ENCODE measurements around the gene PROZ. TPM values are rescaled to one million over a fixed set of nuclear protein-coding genes. Genes with fewer than 3 reads are reported as not detected.
"Not testable (repeated sequence)": the region's sequence is repeated elsewhere in the genome, so short reads cannot be mapped to it uniquely, and the experiment has no call there.

The PROZ gene
- polyA plus RNA-seq (2012; ENCODE audit: low read depth, missing spikeins) = 0.05 TPM

- DNase-seq (ENCODE audit: insufficient read length, low spot score) (no peak), FAIRE-seq (no peak)
- TF ChIP-seq TAF1 (IDR thresholded peaks at IDR 0.05; ENCODE audit: low read depth, low read length) (no peak), POLR2AphosphoS5 (IDR thresholded peaks at IDR 0.05; ENCODE audit: low read depth, low read length) (no peak), SPI1 (IDR thresholded peaks at IDR 0.05; ENCODE audit: low read depth, low read length) (no peak), POLR2A (IDR thresholded peaks at IDR 0.05; ENCODE audit: low read depth, low read length) (no peak), POU2F2 (IDR thresholded peaks at IDR 0.05; ENCODE audit: low read depth, low read length) (no peak), PAX5 (IDR thresholded peaks at IDR 0.05; ENCODE audit: insufficient read depth, low read length, severe bottlenecking) (no peak)
Measured at GRCh38 chr13:113157929-113158747, at the start of gene PROZ. TSS of gene PROZ (plus strand) at chr13:113158648. CDS start at chr13:113158661, 13 bp downstream.

DNA sequence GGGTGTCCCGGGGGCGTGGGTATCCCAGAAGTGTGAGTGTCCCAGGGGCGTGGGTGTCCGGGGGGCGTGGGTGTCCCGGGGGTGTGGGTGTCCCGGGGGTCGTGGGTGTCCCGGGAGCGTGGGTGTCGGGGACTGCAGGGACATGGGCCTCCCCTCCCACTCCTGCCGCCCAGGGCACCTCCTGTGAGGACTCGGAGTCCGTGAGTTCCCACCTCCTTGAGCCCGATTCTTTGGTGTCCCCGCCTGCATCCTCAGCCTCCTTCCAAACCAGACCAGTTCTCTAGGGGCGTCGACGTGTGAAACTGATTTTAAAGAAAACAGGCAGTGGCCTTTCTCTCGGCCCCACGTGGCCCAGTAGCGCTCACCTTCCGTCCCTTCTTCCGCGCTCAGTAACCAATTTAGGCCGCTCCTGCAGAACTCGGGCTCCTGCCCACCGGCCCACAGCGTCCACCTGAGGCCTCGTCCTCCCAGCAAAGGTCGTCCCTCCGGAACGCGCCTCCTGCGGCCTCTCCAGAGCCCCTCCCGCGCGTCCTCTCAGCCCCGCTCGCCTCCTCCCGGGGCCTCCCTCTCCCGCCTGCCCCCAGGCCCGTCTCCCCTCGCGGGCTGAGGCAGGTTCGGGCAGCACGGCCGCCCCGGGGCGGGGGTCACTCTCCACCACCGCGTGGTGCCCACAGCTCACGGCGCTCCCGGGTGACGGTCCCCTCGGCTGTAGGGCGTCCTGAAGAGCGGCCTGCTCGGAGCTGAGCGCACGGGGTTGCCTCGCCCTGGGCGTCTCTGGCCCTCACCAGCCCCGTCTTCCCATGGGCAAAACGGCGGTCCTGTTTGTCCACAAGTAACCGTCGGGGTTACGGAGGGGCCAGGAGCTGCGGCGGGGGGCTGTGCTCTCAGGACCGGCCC is 49.0 kb upstream of the PROZ start:
- TF ChIP-seq PAX5 (IDR thresholded peaks at IDR 0.05; ENCODE audit: insufficient read depth, low read length, severe bottlenecking) (no peak), POLR2AphosphoS5 (IDR thresholded peaks at IDR 0.05; ENCODE audit: low read depth, low read length) (no peak), POU2F2 (IDR thresholded peaks at IDR 0.05; ENCODE audit: low read depth, low read length) (no peak), SPI1 (IDR thresholded peaks at IDR 0.05; ENCODE audit: low read depth, low read length) (no peak), POLR2A (IDR thresholded peaks at IDR 0.05; ENCODE audit: low read depth, low read length) (no peak), TAF1 (IDR thresholded peaks at IDR 0.05; ENCODE audit: low read depth, low read length) (no peak)
- no peak for FAIRE-seq
- no peak for DNase-seq (ENCODE audit: insufficient read length, low spot score)

GRCh38 chr13:113110048-113110851 is 48.2 kb upstream of the PROZ start:
- DNase-seq (ENCODE audit: insufficient read length, low spot score) (no peak), FAIRE-seq (no peak)
- TF ChIP-seq TAF1 (IDR thresholded peaks at IDR 0.05; ENCODE audit: low read depth, low read length) (no peak), POLR2AphosphoS5 (IDR thresholded peaks at IDR 0.05; ENCODE audit: low read depth, low read length) (no peak)

DNA sequence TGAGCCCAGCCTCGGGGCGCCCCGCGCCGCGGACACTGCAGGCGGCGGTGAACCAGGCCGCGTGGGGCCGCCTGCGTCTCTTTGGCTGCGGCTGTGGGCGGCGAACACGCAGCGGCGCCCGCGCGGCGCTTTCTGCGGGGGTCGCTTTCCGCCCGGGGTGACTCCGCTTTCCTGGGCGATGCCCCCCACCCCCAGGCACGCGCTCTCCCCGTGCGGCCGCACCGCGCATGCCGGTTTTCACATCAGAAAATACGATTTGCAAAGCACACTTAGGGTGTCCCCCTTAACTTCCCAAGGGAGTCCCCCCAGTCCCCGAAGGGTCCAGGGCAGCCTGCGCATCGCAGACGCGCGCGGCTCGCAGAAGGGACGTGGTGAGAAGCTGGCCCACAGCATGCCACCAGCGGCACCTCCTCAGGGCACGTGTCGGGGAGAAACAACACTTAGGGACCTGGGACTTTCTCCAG is 47.6 kb upstream of the PROZ start:
- TF ChIP-seq POU2F2 (IDR thresholded peaks at IDR 0.05; ENCODE audit: low read depth, low read length) (no peak), POLR2AphosphoS5 (IDR thresholded peaks at IDR 0.05; ENCODE audit: low read depth, low read length) (no peak), PAX5 (IDR thresholded peaks at IDR 0.05; ENCODE audit: insufficient read depth, low read length, severe bottlenecking) (no peak), SPI1 (IDR thresholded peaks at IDR 0.05; ENCODE audit: low read depth, low read length) (no peak), POLR2A (IDR thresholded peaks at IDR 0.05; ENCODE audit: low read depth, low read length) (no peak)
- no peak for DNase-seq (ENCODE audit: insufficient read length, low spot score)
- no peak for FAIRE-seq

DNA sequence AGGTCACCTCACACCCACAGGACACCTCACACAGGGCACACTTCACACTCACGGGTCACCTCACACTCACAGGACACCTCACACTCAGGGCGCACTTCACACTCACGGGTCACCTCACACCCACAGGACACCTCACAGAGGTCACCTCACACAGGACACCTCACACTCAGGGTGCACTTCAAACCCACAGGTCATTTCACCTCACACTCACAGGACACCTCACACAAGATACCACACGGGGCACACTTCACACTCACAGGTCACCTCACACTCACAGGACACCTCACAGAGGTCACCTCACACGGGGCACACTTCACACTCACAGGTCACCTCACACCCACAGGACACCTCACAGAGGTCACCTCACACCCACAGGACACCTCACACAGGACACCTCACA is 46.6 kb upstream of the PROZ start:
- FAIRE-seq; DNase-seq (ENCODE audit: insufficient read length, low spot score): not testable (repeated sequence)

DNA sequence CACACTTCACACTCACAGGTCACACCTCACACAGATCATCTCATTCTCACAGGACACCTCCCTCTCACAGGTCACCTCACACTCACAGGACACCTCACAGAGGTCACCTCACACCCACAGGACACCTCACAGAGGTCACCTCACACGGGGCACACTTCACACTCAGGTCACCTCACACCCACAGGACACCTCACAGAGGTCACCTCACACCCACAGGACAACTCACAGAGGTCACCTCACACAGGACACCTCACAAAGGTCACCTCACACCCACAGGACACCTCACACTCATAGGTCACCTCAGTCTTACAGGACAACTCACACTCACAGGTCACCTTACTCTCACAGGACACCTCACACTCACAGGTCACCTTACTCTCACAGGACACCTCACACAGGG is 46.0 kb upstream of the PROZ start:
- DNase-seq (ENCODE audit: insufficient read length, low spot score) = not testable (repeated sequence)
- peak; percentile 75 for FAIRE-seq

GRCh38 chr13:113112893-113113845 is 45.3 kb upstream of the PROZ start:
- TF ChIP-seq TAF1 (IDR thresholded peaks at IDR 0.05; ENCODE audit: low read depth, low read length) (no peak), POU2F2 (IDR thresholded peaks at IDR 0.05; ENCODE audit: low read depth, low read length) (no peak), SPI1 (IDR thresholded peaks at IDR 0.05; ENCODE audit: low read depth, low read length) (no peak), PAX5 (IDR thresholded peaks at IDR 0.05; ENCODE audit: insufficient read depth, low read length, severe bottlenecking) (no peak), POLR2A (IDR thresholded peaks at IDR 0.05; ENCODE audit: low read depth, low read length) (no peak), POLR2AphosphoS5 (IDR thresholded peaks at IDR 0.05; ENCODE audit: low read depth, low read length) (no peak)
- DNase-seq (ENCODE audit: insufficient read length, low spot score) (no peak), FAIRE-seq (no peak)

- DNase-seq (ENCODE audit: insufficient read length, low spot score) = no peak
- FAIRE-seq = no peak
- TF ChIP-seq TAF1 (IDR thresholded peaks at IDR 0.05; ENCODE audit: low read depth, low read length) (no peak), POLR2AphosphoS5 (IDR thresholded peaks at IDR 0.05; ENCODE audit: low read depth, low read length) (no peak), POLR2A (IDR thresholded peaks at IDR 0.05; ENCODE audit: low read depth, low read length) (no peak), POU2F2 (IDR thresholded peaks at IDR 0.05; ENCODE audit: low read depth, low read length) (no peak)
Measured at GRCh38 chr13:113113846-113114271, 44.6 kb upstream of the PROZ start.

All from GM12891 (cell line).